GM21381 (cell line): ENCODE results near the gene C11orf97.
"Not testable (repeated sequence)": the region's sequence is repeated elsewhere in the genome, so short reads cannot be mapped to it uniquely, and the experiment has no call there.

Experiments
- ATAC-seq: cut with Tn5 transposase; IDR thresholded peaks from one replicate; pipeline ENCODE4 v1.9.1; 2021; ENCODE audit warnings: mild to moderate bottlenecking, moderate library complexity; ENCODE audit not compliant: unreplicated experiment

Gene C11orf97

DNA sequence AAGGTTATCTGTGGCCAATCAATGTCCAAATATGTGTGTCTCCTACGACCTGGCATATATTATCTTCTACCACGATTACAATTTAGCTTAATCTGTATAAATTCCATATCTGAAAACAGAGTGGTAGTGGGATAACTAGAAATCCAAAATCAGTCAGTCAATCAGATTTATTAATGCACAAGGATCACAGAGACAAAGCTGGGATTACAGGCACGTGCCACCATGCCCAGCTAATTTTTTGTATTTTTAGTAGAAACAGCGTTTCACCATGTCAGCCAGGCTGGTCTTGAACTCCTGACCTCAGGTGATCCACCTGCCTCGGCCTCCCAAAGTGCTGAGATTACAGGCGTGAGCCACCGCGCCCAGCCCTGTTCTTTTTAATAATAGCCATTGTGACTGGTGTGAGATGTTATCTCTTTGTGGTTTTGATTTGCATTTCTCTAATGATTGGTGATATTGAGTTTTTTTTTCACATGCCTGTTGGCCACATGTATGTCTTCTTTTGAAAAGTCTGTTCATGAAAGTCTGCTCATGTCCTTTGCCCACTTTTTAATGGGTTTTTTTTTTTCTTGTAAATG is 43.6 kb downstream of the C11orf97 start:
- not testable (repeated sequence) for ATAC-seq

DNA sequence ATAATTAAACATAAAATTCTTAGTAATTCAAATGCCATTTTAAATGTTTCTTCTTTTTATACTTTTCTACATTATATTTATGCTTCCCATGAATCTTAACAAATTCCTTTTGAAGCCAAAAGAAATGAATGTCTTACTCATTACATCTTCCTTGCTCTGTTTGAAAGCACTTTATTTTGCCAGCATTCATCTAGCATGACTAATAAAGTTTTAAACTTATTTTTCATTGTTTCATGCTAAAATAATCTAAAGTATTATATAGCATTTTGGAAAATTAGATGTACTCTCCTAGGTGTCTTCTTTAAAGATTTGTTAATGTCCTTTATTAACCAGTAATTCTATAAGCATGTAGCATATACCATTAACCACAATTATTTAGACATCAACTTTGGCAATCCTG is 45.2 kb downstream of the C11orf97 start:
- ATAC-seq: no peak

DNA sequence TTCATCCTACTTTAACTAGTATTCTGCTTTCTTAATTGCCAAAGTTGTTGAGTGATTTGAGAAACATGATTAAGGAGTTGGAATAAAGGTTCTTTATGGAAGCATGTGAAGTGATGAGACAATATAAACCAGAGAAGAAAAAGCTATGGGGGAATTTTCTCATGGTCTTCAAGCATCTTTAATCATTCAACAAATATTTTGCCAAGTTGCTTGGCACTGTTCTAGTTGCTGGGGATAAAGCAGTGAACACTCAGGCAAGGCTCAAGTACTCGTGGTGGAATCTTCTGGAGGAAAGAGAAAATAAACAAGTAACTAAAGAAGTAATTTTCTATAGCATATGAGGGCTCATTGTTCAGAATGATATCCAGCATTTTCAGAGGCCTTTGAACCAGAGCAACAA is 45.7 kb downstream of the C11orf97 start:
- peak; percentile 12 for ATAC-seq

DNA sequence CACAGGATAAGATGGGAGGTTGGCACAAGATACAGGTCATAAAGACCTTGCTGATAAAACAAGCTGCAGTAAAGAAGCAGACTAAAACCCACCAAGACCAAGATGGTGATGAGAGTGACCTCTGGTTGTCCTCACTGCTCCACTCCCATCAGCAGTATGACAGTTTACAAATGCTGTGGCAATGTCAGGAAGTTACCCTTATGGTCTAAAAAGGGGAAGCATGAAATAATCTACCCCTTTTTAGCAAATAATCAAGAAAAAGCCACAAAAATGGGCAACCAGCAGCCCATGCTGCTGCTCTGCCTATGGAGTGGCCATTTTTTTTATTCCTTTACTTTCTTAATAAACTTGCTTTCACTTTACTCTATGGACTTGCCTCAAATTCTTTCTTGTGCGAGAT is 46.2 kb downstream of the C11orf97 start:
- peak; percentile 44 for ATAC-seq

DNA sequence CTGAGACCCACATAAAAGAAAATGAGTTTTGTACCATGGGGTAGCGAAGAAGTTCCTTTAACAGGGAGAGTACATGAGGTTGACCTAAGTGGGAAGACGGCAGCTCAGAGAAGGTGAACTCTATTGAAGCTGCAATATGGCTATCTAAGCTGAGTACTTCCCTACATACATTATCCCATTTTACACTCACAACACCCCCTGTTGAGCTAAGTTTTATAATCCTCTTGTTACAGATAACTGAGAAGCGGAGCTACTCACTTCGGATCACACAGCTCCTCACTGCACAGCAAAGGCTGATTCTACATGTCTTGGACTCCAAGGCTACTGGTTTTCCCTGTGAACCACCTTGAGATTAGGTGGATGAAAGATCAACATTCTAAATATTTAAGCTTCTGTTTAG is 46.7 kb downstream of the C11orf97 start:
- ATAC-seq: no peak

DNA sequence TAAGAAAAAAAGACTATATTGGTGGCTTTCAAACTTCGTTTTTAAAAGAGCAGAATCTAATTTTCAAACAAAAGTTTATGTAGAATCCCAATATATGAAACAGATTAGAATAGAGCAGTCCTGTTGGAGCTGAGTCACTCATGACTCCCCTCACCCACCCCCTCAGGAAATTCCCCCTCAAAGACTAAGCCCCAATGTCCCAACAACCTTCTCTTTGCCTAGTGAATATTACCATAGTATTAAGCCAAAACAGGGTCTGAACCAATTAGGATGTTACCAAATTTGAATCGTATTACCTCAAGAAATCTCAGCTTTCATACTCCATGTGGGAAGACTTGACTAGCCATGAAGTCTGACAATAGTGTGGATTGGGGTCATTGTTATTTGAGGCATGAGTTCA is 47.1 kb downstream of the C11orf97 start:
- ATAC-seq: no peak

DNA sequence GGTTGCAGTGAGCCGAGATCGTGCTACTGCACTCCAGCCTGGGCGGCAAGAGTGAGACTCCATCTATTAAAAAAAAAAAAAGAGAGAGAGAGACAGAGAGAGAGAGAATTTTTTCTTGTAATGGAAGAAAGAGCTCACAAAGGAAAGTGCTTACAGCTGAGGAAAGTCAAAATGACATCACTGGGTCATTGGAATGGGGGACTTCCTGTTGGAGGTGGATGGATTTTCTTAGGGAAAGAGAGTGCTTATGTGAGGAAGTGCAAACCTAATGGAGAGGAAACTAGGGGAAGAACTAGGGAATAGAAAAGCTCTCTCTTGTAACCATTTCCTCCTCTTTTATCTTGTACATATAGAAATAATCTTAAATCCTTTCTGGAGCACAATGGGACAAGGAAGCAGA is 48.6 kb downstream of the C11orf97 start:
- no peak for ATAC-seq

DNA sequence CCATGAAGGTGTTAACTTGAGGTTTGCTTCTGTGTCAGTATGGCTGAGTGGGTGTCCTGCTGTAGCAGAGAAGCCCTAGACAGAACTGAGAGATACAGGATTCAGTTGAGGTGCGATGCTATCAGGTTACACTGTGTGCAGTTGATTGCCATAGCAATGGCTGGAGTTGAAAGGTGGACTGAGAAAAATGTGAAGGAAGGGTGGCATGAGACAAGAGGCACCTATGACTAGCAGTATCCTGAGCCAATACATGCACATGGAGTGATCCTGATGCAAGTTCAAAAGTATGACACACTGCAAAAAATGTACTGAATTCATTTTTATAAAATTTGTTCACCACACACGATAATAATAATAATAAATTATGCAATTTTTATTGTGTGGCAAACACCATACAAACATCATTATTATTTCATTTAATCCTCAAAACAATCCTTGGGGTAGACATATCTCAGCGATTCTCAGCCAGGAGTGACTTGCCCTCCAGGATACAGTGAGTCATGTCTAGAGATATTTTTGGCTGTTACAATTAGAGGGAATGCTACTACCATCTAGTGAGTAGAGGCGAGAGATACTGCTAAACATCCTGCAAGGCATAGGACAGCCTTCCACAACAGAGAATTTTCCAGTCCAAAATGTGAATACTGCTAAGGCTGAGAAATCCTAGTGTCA is 51.1 kb downstream of the C11orf97 start:
- no peak for ATAC-seq

DNA sequence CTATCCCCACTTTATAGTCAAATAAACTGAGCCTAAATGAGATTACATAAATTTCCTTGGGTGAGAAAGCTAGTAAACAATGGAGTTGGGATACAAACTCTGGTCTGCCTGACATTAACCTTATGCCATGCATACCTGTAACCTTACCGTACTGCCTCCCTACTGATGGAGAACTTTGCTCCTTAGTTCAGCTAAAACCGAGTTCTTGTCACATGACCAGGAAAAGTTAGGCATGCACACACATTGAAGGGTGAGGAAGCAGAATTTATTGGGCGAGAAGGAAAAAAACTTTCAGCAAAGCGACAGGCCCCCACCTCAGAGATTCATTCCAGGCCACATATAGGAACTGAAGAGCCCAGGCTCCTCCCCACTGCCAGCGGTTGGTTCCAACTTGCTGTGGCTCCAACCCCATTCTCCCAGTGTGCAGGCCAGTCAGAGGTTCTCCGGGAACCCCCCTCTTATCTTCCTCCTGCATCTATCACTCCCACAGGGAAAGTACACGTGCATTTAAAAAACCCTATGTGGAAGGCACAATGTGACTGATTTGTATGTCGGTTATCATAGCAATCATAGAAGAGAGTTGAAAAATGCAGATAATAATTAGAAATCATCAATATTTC is 51.7 kb downstream of the C11orf97 start:
- ATAC-seq: no peak

DNA sequence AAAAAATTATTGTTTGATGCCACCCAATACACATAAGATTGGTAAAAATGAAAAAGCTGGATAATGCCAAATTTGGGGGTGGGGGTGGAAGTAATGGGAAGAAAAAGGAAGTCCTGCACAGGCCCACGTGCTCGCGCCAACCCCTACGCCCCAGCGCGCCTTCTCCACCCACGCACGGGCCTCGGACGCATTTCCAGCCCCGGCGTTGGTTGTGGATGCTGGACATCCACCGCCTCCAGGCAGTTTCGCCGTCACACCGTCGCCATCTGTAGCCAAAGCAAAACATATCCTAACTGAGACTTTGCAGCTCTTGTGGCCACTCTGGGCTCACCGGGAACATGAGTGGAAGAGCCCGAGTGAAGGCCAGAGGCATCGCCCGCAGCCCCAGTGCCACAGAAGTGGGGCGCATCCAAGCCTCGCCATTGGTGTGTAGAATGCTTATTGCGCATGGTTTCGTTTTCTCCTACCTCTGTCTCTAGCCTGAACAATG is 55.0 kb downstream of the C11orf97 start, which contains the start of gene PIWIL4:
Gene PIWIL4 (plus strand): TSS at position 188 of the 490 bp plus-strand sequence. CDS start 151 bp downstream, at position 339.
- no peak for ATAC-seq

DNA sequence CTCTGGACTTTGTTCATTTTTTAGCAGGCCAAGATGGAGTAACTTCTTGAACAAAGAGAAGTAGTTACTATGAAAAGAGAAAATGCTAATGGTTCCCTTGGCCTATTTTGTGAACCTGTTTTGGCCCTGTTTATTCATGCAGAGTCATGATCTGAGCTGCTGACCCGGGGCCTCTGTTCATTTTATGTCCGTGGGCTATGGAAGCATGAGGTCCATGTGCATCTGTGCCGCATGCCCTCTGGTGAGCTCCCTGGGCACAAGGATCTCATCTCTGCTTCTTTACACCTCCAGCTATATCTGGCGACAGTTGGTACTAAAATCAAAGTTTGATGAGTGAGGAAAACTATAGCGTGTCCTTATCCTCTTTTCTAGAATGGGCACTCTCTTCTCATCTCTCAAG is 55.9 kb downstream of the C11orf97 start:
- ATAC-seq: no peak

DNA sequence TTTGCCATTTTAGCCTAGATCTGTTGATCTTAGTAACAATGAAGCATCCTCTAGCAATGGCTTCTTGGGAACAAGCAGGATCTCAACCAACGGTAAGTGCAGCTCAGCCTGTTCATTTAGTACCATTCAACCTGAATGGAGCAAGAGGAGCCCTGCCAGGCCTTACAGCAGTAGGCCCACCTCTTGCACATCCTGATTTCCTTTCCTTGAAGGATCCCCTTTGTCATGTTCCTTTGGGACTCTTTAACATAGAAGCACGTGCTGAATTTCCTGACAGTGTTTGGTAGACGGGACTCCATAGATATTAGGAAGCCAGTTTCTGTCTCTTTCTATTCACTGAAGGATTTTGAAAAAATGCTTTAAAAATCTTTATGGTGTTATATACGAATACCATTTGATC is 56.5 kb downstream of the C11orf97 start:
- no peak for ATAC-seq

DNA sequence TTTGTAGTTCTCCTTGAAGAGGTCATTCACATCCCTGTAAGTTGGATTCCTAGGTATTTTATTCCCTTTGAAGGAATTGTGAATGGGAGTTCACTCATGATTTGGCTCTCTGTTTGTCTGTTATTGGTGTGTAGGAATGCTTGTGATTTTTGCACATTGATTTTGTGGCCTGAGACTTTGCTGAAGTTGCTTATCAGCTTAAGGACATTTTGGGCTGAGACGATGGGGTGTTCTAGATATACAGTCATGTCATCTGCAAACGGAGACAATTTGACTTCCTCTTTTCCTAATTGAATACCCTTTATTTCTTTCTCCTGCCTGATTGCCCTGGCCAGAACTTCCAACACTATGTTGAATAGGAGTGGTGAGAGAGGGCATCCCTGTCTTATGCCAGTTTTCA is 60.7 kb downstream of the C11orf97 start:
- ATAC-seq: not testable (repeated sequence)

DNA sequence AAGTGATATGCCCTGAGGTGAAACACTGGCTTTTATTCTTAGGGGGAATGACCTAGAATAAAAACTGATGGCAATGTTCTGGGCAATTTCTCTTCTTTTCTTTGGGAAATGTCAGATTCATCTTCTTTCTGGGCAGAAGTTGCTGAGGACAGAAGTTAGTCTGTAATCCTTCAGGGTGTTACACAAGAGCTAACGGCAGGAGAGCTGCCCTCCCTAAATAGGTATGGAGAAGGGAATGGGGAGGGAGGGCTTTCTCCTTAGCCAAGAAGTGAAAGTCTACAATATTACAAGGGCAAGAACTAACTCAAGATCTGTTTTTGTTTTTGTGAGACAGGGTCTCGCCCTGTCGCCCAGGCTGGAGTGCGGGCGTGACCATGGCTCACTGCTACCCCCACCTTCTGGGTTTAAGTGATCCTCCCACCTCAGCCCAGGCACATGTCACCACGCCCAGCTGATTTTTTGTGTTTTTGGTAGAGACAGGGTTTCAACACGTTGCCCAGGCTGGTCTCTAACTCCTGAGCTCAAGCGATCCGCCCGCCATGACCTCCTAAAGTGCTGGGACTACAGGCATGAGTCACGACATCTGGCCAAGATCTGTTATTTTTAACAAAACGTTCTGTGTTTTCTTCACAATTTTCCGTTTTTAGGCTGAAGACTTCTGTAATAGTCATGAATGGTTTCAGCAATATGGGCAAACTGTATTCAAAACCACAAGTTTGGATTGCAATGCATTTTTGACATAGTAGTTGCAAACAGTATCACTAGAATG is 62.1 kb downstream of the C11orf97 start:
- no peak for ATAC-seq

DNA sequence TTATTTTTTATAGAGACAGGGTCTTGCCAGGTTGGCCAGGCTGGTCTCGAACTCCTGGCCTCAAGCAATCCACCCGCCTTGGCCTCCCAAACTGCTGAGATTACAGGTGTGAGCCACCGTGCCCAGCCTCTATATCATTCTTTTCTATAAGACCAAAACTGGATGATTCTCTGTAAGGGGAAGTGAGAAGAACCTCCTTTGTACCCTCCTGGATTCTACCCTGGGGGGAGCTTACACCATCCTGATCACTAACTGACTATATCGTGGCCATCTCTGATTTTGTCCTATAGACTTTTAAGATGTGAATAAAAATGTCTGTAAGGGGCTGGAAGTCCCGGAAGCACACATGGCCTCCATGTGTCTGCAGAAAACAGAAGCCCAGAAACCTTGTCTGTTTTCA is 64.0 kb downstream of the C11orf97 start:
- ATAC-seq: no peak

DNA sequence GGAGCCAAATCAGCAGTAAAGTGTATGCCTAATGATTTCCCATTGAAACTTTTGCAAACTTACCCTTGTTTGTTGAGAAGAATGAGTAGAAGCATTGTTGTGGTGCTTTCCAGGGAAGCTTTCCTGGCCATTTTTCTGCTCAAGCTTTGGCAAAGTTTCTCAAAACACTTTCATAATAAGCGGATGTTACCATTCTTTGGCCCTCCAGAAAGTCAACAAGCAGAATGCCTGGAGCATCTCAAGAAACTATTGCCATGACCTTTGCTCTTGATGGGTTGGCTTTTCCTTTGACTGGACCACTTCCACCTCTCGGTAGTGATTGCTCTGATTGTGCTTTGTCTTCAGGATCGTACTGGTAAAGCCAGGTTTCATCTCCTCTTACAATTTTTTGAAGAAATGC is 65.6 kb downstream of the C11orf97 start:
- no peak for ATAC-seq
